ENCODE results near the gene BICC1.
"Not testable (repeated sequence)": the region's sequence is repeated elsewhere in the genome, so short reads cannot be mapped to it uniquely, and the experiment has no call there.

The BICC1 gene

DNA sequence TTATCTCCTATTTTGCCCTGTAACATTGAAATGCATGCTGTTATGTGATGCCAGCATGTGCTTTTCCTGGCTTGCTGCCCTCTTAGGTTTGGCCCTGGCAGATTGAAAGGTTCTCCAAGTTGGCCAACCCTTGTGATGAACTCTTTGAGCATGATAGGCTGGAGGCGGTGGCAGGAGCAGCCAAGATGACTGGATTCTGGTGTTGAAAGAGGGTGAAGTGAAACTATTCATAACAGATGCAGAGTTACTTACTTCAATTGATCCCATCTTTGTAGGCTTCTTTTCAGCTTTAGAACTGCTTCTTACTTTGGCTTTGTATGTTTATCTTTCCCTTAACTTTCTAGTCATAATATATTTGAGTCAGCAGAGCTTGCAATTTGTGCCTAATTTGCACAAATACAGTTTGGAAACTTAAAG, 57.6 kb downstream of the BICC1 start:
- DNase-seq: no peak

GRCh38 chr10:58570979-58571378, 58.3 kb downstream of the BICC1 start:
- no peak for DNase-seq

DNA sequence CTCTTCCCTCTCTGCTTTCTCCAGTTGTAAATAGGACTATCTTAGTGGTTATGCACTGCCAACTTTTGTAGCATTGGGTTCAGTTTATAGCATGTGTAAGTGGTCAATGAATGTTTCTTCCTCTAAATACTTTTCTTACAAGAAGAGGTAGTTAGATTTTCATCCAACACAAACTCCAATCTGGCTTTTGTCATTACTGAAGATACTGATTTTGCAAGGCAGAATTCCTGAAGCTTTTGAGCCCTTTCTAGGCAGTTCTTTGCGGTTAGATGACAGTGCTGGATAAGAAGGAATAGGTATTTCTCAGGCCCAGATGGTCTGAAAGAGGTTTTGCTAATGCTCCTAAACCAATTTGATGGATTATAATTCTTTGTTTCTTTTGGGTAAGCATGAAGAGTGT, 60.5 kb downstream of the BICC1 start:
- no peak for DNase-seq

DNA sequence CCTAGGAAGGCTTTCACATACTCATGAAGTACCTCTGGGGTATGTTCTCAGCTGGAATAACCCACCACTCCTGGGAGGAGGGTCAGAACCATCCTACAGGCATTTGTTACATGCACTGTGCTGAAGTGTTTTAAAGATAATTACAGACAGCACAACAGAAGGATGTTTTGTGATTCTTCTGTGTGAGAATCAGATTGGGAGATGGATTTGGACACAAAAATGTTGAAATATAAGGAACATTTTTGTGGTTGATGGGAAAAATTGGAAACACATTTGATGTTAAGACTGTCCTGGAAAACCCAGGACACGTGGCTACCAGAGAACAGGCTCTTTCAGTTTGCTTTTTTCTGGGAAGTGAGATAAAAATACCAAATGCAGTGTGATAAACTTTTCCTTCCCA, 61.4 kb downstream of the BICC1 start:
- DNase-seq: no peak

DNA sequence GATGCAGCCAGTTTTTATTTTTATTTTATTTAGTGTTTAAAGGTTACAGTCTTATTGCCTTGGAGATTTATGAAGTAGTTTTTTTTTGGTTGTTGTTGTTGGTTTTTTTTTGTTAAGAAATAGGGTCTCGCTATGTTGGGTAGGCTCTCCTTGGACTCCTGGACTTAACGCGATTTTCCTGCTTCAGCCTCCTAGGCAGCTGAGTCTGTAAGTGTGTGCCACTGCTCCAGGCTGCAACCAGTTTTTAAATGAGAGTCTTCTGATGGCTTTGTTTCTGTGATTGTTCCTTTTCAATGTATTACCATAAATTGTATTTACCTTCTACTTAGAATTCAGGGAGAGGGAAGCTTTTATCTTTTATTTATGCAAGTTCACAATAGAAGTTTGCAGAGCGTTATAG, 62.8 kb downstream of the BICC1 start:
- no peak for DNase-seq

DNA sequence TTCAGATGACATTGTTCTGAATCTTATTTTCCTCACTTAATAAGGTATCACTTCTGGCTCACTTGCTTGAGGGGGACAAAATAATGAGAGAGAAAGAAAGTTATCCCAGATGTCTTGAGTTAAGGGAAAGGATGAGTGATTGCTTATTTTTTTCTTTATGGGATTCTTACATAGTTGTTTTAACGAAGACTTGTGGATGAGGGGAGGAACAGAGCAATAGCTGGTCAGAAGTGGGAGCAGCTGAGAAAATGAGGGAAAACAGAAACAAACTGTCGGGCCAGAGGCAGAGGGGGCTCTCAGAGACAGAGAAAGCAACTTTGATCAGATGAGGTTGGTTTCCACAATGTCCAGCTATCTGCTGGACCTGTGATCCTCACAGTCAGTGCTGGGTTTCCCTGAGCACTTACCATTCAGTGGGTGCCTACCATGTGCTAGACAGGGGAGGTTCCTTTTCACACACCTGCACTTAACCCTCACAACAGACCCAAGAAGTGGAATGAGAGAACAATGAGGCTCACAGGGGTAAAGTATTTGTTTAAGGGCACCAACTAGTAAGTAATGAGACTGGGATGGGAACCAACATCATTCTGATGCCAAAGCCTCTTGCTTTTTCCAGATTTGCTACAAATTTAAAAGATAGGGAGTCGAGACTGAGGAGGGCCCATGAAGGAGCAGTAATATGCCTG, 64.2 kb downstream of the BICC1 start:
- no peak for DNase-seq

DNA sequence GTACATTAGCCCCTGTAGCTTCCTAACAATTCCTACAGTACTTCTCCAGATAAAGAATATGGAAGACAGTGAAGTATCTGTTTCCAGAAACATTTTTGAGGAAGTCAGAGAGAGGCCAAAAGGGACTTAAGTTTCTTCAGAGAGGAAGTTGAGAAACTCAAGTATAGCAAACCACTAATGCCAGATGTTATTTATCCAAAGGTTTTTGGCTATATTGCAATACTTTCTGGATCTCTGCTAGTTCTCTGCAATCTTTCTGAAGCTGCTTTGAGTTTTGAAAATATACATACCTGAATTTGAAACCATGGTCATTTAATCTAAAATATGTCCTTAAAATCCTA, 64.7 kb downstream of the BICC1 start:
- no peak for DNase-seq

DNA sequence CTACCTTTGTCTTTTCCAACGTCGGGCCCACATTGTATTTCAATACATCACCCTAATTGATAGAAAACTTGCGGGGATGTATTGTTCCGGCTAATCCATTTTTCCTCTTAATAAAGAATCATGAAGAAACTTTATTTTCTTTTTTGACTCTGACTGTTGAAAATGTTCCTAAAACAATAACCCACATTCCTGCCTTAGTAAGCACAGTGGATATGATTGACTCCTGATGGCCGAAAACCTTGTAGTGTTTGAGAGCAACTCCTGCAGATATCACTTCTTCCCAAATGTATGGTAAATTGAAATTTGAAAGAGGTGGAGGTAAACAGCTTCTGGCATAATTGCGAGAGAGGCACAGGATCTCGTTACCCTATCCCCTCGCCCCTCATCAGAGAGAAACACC, 65.7 kb downstream of the BICC1 start:
- no peak for DNase-seq

GRCh38 chr10:58579011-58579655, 66.5 kb downstream of the BICC1 start:
- no peak for DNase-seq

GRCh38 chr10:58582045-58582444, 69.4 kb downstream of the BICC1 start:
- DNase-seq: no peak

- no peak for DNase-seq
Measured at GRCh38 chr10:58585435-58585834, 72.8 kb downstream of the BICC1 start.

GRCh38 chr10:58586282-58587245, 73.9 kb downstream of the BICC1 start:
- no peak for DNase-seq

- DNase-seq: no peak
Measured at GRCh38 chr10:58587676-58588075, 75.0 kb downstream of the BICC1 start.

DNA sequence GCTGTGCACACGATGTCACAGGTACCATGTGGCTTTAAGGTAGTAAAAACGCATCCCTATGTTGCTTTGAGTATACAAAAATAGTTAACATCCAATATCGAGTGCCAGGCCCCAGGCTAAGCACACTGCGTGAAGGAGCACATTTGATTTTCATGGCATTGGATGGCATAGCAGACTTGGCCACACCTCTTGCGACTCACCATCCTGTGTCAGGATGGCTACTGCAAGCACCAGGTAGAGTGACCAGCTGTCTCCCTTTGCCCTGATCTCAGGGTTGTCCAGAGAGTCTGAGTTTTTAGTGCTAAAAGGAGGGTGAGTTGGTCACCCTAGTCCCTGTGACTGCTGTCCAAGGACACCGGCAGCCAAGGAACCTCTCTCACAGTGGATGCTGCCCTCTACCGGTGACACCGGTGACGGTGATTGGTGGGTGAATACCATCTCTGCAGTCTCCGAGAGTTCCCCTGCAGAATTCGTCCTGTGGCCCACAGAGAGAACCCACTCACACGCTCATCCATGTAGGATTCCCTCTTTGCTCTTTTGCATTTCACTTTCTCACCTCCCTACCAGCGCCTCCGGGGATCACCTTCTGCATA, 76.1 kb downstream of the BICC1 start:
- no peak for DNase-seq

DNA sequence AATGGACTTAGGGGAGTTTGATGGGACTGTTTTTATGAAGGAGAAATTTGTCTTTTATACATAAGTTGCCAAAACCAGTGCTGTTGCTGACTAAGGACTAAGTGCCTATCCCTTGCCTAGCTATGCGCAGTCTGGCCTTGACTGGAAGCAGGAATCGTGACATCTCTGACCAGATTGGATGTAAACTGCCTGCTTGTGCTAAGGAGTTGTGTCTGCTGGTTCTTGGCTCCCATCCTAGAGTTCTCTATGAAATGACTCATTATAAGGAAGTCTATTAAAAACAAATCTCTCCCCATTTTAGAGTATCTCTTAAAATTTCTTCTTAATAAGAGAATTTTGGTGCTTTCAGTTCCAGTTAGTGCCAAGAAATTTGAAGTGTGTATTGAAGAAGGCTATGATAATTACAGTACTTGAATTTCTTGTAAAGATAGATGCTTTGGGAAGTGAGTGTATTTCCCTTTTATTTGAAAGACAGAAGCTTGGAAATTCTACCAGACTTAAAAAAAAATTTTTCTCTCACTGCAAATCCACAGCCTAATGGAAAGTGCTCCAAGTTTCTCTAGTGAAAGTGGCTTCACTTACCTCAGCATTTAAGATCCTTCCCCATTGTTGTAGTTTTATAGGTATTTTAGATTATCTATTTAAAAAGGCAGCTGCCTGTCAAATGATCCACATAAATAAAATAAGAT, 77.6 kb downstream of the BICC1 start:
- DNase-seq: no peak

DNA sequence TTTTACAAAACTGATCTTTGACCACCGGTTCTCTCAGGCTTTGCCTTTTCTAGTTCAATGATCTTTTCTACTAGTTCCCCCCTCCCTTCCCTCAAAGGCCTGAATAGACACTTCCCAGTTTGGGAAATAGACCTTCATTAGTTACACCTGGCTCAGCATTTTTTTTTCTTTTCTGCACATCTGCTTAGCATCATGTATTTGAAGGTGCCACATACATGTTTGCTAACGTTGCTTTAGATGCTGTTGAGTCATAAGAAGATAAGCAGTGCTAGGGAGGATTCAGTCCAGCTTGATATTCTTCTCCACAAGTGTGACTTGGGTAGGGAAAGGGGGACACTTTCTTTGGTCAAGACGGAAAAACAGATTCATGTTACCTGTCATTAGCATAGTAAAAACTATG, 78.3 kb downstream of the BICC1 start:
- DNase-seq: no peak

GRCh38 chr10:58593008-58593407, 80.3 kb downstream of the BICC1 start:
- DNase-seq: peak; percentile 42

- not testable (repeated sequence) for DNase-seq
Measured at GRCh38 chr10:58597211-58597610, 84.5 kb downstream of the BICC1 start.

- no peak for DNase-seq
Measured at GRCh38 chr10:58599927-58600553, 87.4 kb downstream of the BICC1 start.

DNA sequence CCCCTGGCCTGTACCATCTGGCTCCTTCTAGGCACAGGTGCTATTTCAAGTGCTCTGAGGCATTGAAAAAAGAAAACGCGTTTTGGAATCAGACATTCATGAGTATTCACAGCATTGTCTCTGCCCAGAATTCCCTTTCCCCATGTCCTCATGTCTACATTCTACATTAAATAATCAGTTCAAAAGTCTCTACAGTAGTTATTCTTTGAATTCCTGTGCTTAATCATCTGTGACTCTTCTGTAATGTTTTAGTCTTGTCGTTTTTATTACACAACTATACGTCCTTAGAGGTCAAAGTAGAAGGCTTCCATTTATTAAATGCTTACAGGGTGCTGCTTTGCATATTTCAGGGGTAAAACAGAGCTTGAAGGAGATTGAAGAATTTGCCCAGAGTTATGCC, 95.7 kb downstream of the BICC1 start:
- DNase-seq: no peak

GRCh38 chr10:58608826-58609531, 96.3 kb downstream of the BICC1 start:
- DNase-seq: no peak

All from CD4-positive, alpha-beta T cell treated with Interleukin-15 for 1 hour (primary cell).